Loucy (cell line): ENCODE measurements around the gene UNKL.

Source experiments
- H2AFZ ChIP-seq: fragments of 200-600 bp; sonication (generic); 2 replicates; pipeline ENCODE4 v1.6.0; 2016; ENCODE audit warnings: antibody characterized with exemption, mild to moderate bottlenecking, low read length, moderate library complexity
- H3F3A ChIP-seq: fragments of 200-600 bp; 2 replicates; pipeline ENCODE4 v1.6.0; 2016; ENCODE audit warnings: antibody characterized with exemption, low read depth, mild to moderate bottlenecking
- H3K27me3 ChIP-seq: fragments of 200-600 bp; sonication (generic); 2 replicates; pipeline ENCODE4 v1.6.1; 2014; ENCODE audit warnings: low read length, mild to moderate bottlenecking; ENCODE audit not compliant: insufficient read depth, poor library complexity, severe bottlenecking
- H3K36me3 ChIP-seq: fragments of 200-600 bp; sonication (generic); 2 replicates; pipeline ENCODE4 v1.6.1; 2016; ENCODE audit warnings: low read length; ENCODE audit not compliant: insufficient read depth
- H3K4me1 ChIP-seq: fragments of 200-600 bp; sonication (generic); 2 replicates; pipeline ENCODE4 v1.5.1; 2014; ENCODE audit warnings: low read length, mild to moderate bottlenecking; ENCODE audit not compliant: insufficient read depth, poor library complexity, severe bottlenecking
- H3K4me2 ChIP-seq: fragments of 200-600 bp; sonication (generic); 2 replicates; pipeline ENCODE4 v1.6.0; 2014; ENCODE audit warnings: antibody characterized with exemption, low read length, low read depth, mild to moderate bottlenecking; ENCODE audit not compliant: poor library complexity, severe bottlenecking
- H3K4me3 ChIP-seq: fragments of 200-600 bp; sonication (generic); 2 replicates; pipeline ENCODE4 v1.5.1; 2014; ENCODE audit warnings: low read length, mild to moderate bottlenecking, mixed read lengths; ENCODE audit not compliant: poor library complexity, severe bottlenecking
- H3K79me2 ChIP-seq: fragments of 200-600 bp; sonication (generic); 2 replicates; pipeline ENCODE4 v1.6.1; 2014; ENCODE audit warnings: low read length; ENCODE audit not compliant: insufficient read depth
- H3K9ac ChIP-seq: fragments of 200-600 bp; sonication (generic); 2 replicates; pipeline ENCODE4 v1.6.0; 2014; ENCODE audit warnings: mild to moderate bottlenecking, low read depth, low read length, moderate library complexity; ENCODE audit not compliant: poor library complexity, severe bottlenecking
- H3K9me2 ChIP-seq: fragments of 200-600 bp; sonication (generic); replicated peaks from 2 replicates; pipeline ENCODE4 v1.6.1; 2016; ENCODE audit warnings: low read depth, low read length, mixed read lengths
- H3K9me3 ChIP-seq: fragments of 200-600 bp; sonication (generic); 2 replicates; pipeline ENCODE4 v1.6.1; 2014; ENCODE audit warnings: mild to moderate bottlenecking, antibody characterized with exemption, low read length, low read depth; ENCODE audit not compliant: insufficient read depth
- H4K20me1 ChIP-seq: fragments of 200-600 bp; sonication (generic); 2 replicates; pipeline ENCODE4 v1.6.0; 2014; ENCODE audit warnings: antibody characterized with exemption, low read length, mild to moderate bottlenecking; ENCODE audit not compliant: insufficient read depth, poor library complexity, severe bottlenecking
- EZH2phosphoT487 ChIP-seq: fragments of 200-600 bp; IDR thresholded peaks from 2 replicates; pipeline ENCODE4 v1.6.1; 2018; ENCODE audit warnings: antibody characterized with exemption, mild to moderate bottlenecking, moderate library complexity, borderline replicate concordance
- TF ChIP-seq, protein P1 (sequence below): fragments of 200-600 bp; sonication (generic); conservative IDR thresholded peaks from 2 replicates; pipeline ENCODE4 v1.5.1; 2014; ENCODE audit warnings: mild to moderate bottlenecking, antibody characterized with exemption, low read length

The UNKL gene

DNA sequence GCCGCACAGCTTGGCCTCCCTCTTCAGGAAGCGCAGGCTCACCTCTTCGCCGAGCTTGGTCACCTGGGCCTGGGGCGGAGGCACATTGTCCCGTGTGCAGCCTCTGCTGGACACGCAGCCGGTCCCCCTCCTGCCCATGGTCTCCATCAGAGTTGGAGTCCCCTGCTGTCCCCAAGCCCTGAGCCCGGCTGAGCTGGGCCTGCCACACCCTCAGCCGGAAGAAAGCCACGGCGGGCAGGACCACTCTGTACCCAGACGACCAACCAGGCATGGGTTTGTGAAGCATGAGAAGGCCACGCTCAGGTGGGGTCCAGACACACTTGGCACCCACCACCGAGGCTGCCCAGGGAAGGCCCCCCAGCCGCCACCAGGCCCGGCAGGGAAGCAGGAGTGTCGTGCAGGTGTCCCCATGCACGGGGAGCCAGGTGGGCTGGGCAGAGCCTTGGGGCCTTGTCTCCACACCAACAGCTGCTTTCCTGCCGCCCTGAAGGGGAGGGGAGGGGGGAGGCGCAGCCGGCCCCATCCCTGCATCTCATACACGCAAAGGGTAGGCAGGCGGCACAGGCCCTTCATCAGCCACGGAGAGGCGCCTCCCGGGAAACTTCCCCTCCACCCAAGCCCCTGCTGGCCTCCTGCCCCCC, 24.7 kb upstream of the UNKL start:
- no peaks in the 10 kb centered on the region for H3K9me3 ChIP-seq
- no peaks in the 10 kb centered on the region for H4K20me1 ChIP-seq
- no peaks in the 10 kb centered on the region for H3F3A ChIP-seq
- H3K4me3 ChIP-seq = no peak overlapping the region
- H2AFZ ChIP-seq = no peak overlapping the region
- no peaks in the 10 kb centered on the region for H3K79me2 ChIP-seq
- no peaks in the 10 kb centered on the region for H3K9me2 ChIP-seq
- H3K4me2 ChIP-seq = no peak overlapping the region
- TF ChIP-seq, protein P1, sequence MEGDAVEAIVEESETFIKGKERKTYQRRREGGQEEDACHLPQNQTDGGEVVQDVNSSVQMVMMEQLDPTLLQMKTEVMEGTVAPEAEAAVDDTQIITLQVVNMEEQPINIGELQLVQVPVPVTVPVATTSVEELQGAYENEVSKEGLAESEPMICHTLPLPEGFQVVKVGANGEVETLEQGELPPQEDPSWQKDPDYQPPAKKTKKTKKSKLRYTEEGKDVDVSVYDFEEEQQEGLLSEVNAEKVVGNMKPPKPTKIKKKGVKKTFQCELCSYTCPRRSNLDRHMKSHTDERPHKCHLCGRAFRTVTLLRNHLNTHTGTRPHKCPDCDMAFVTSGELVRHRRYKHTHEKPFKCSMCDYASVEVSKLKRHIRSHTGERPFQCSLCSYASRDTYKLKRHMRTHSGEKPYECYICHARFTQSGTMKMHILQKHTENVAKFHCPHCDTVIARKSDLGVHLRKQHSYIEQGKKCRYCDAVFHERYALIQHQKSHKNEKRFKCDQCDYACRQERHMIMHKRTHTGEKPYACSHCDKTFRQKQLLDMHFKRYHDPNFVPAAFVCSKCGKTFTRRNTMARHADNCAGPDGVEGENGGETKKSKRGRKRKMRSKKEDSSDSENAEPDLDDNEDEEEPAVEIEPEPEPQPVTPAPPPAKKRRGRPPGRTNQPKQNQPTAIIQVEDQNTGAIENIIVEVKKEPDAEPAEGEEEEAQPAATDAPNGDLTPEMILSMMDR = no peak
- TF ChIP-seq EZH2phosphoT487 = no peak
- no peaks in the 10 kb centered on the region for H3K36me3 ChIP-seq
- H3K27me3 ChIP-seq = no peaks in the 10 kb centered on the region
- no peak overlapping the region for H3K9ac ChIP-seq
- H3K4me1 ChIP-seq = no peaks in the 10 kb centered on the region

DNA sequence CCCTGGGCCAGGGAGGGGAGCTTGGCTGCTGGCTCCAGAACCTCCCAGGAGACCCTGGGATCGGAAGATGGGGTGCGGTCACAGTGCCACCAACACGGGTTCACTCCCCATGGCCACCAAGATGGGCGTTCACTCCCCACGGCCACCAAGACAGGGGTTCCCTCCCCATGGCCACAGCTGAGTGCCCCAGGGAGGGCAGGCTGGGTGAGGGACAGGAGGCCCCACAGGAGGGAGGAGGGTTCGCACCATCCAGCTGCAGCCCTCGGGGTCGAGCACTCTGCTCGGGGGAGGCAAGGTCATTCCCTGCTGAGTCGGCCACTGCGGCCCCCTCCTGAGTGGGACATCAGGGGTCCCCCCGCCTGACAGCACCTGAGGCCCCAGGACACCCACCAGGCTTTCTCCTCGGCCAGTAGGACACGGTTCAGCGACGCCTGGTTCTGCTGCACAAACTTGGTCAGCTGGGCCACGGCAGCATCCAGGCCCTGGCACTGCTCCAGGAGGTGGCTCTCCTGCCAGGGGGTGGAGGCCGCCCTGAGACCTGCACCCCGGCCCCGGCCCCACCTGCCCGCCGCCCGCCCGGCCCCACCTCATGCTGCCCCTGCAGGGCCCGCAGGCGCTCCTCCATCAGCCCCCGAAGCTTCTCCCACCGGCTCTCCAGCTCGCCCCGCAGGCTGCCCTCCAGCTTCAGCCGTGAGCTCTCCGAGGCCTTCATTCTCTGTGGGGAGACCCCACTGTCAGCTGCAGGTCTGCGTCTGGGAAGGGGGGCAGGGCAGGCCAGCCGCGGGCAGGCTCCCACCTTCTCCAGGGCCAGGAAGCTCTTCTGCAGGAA, 23.9 kb upstream of the UNKL start:
- TF ChIP-seq EZH2phosphoT487 = no peak
- TF ChIP-seq, protein P1 = no peak
- Histone ChIP-seq H2AFZ (no peak overlapping the region), H3K4me2 (no peak overlapping the region), H3K27me3 (no peaks in the 10 kb centered on the region), H3K4me1 (no peaks in the 10 kb centered on the region), H3K4me3 (no peak overlapping the region), H3K9me3 (no peaks in the 10 kb centered on the region), H3K9me2 (no peaks in the 10 kb centered on the region), H3K36me3 (no peaks in the 10 kb centered on the region), H3K9ac (no peak overlapping the region), H4K20me1 (no peaks in the 10 kb centered on the region), H3F3A (no peaks in the 10 kb centered on the region), H3K79me2 (no peaks in the 10 kb centered on the region)

DNA sequence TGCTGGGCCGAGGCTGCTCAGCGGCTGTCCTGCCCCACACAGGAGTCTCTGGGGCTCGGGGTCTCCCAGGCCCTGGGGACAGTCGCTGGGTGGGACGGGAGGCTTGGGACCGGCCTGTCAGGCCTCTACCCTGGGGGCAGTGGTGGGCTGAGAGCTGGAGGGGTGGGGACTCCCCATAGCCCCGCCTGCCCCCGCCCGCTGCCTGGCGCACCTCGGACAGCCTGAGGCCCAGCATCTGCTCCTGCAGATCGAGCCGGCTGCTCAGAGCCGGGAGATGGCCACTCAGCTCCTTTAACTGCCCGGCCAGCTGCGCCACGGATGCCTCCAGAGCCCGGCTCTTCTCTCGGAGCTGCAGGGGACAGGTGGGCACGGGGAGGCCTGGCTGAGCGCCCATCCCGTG, 23.1 kb upstream of the UNKL start:
- no peaks in the 10 kb centered on the region for H3K27me3 ChIP-seq
- no peak overlapping the region for H2AFZ ChIP-seq
- no peaks in the 10 kb centered on the region for H3K9me3 ChIP-seq
- no peak overlapping the region for H3K4me2 ChIP-seq
- TF ChIP-seq EZH2phosphoT487 = no peak
- TF ChIP-seq, protein P1 = no peak
- H3K4me3 ChIP-seq = no peak overlapping the region
- no peak overlapping the region for H3K9ac ChIP-seq
- H3K36me3 ChIP-seq = no peaks in the 10 kb centered on the region
- H3K4me1 ChIP-seq = no peaks in the 10 kb centered on the region
- H3F3A ChIP-seq = no peaks in the 10 kb centered on the region
- H4K20me1 ChIP-seq = no peaks in the 10 kb centered on the region
- no peaks in the 10 kb centered on the region for H3K9me2 ChIP-seq
- no peaks in the 10 kb centered on the region for H3K79me2 ChIP-seq
